Measurements from ENCODE around the gene GABPB2.

The GABPB2 gene

DNA sequence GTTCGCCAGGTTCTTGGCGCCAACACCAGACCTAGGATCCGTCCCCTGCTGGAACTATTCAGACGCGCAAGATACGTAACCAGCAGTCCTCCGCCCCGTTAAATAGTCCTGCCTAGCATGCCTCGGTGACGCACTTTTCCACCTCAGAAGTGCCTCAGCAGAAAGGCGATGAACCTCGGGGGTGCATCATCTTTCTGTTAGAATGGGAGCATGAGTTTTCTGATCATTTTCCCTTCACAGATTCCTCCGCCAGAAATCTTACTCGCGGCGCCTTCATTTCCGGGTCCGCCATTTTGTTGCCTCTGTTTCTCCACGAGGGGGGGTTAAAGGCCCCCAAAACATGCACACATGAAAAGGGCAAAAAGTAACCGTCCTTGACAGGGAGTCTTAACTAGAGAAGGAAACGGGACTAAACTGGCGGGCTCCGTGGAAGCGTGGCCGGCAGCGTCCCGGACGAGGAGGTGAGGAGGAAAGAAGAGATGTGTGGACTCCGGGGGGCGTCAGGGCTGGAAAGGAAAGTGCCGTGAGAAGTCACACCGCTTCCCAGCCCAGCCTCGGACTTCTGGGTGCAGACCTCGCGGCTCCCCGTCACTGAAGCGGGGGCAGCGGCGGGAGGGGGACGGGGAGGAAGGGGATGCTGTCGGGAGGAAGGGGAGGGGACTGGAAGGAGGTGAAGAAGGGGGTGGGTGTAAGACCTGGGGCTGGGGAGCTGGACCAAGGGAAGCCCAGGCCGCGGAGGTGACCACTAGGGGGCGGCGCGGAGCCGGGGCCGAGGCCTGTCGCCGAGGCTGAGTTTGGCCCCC is at the start of gene GABPB2 (continued):
- no peak for TF ChIP-seq ZNF16 (tag by site-specific recombination; IDR thresholded peaks at IDR 0.05; ENCODE audit: low read depth)
- peak; percentile 98 for TF ChIP-seq ZFP37 (tag by site-specific recombination; IDR thresholded peaks at IDR 0.05)
- TF ChIP-seq ZNF529 (tag by site-specific recombination; IDR thresholded peaks at IDR 0.05; ENCODE audit: insufficient replicate concordance): no peak
- peak; percentile 97 for TF ChIP-seq ZNF146 (tag by site-specific recombination; IDR thresholded peaks at IDR 0.05)
- no peak for TF ChIP-seq ZNF521 (tag by site-specific recombination; IDR thresholded peaks at IDR 0.05)
- TF ChIP-seq, protein P1, sequence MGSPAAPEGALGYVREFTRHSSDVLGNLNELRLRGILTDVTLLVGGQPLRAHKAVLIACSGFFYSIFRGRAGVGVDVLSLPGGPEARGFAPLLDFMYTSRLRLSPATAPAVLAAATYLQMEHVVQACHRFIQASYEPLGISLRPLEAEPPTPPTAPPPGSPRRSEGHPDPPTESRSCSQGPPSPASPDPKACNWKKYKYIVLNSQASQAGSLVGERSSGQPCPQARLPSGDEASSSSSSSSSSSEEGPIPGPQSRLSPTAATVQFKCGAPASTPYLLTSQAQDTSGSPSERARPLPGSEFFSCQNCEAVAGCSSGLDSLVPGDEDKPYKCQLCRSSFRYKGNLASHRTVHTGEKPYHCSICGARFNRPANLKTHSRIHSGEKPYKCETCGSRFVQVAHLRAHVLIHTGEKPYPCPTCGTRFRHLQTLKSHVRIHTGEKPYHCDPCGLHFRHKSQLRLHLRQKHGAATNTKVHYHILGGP (tag by site-specific recombination; IDR thresholded peaks at IDR 0.05): 0 out of 2 replicates have a peak, but pooled peaks have one; percentile 50
- TF ChIP-seq, protein P2, sequence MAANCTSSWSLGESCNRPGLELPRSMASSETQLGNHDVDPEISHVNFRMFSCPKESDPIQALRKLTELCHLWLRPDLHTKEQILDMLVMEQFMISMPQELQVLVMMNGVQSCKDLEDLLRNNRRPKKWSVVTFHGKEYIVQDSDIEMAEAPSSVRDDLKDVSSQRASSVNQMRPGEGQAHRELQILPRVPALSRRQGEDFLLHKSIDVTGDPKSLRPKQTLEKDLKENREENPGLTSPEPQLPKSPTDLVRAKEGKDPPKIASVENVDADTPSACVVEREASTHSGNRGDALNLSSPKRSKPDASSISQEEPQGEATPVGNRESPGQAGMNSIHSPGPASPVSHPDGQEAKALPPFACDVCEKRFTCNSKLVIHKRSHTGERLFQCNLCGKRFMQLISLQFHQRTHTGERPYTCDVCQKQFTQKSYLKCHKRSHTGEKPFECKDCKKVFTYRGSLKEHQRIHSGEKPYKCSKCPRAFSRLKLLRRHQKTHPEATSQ (tag by site-specific recombination; IDR thresholded peaks at IDR 0.05): peak; percentile 96
- TF ChIP-seq, protein P3, sequence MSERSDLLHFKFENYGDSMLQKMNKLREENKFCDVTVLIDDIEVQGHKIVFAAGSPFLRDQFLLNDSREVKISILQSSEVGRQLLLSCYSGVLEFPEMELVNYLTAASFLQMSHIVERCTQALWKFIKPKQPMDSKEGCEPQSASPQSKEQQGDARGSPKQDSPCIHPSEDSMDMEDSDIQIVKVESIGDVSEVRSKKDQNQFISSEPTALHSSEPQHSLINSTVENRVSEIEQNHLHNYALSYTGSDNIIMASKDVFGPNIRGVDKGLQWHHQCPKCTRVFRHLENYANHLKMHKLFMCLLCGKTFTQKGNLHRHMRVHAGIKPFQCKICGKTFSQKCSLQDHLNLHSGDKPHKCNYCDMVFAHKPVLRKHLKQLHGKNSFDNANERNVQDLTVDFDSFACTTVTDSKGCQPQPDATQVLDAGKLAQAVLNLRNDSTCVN (tag by site-specific recombination; optimal IDR thresholded peaks at IDR 0.05): peak; percentile 60
- peak; percentile 72 for TF ChIP-seq MYNN (tag by site-specific recombination; IDR thresholded peaks at IDR 0.05; ENCODE audit: borderline replicate concordance)
- no peak for TF ChIP-seq ZNF560 (tag by site-specific recombination; IDR thresholded peaks at IDR 0.05; ENCODE audit: borderline replicate concordance)
- TF ChIP-seq ZNF610 (tag by site-specific recombination; IDR thresholded peaks at IDR 0.05; ENCODE audit: borderline replicate concordance): peak; percentile 90; the same call in 1 of the 2 replicates
- peak; percentile 99 for TF ChIP-seq ZBTB17 (tag by site-specific recombination; IDR thresholded peaks at IDR 0.05)
- no peak for TF ChIP-seq ZNF48 (tag by site-specific recombination; IDR thresholded peaks at IDR 0.05)
- TF ChIP-seq ZNF571 (tag by site-specific recombination; IDR thresholded peaks at IDR 0.05): no peak
- TF ChIP-seq, protein P4, sequence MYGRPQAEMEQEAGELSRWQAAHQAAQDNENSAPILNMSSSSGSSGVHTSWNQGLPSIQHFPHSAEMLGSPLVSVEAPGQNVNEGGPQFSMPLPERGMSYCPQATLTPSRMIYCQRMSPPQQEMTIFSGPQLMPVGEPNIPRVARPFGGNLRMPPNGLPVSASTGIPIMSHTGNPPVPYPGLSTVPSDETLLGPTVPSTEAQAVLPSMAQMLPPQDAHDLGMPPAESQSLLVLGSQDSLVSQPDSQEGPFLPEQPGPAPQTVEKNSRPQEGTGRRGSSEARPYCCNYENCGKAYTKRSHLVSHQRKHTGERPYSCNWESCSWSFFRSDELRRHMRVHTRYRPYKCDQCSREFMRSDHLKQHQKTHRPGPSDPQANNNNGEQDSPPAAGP (tag by site-specific recombination; IDR thresholded peaks at IDR 0.05): peak; percentile 97
- no peak for TF ChIP-seq ZNF133 (tag by site-specific recombination; IDR thresholded peaks at IDR 0.05)
- TF ChIP-seq ZNF350 (tag by site-specific recombination; IDR thresholded peaks at IDR 0.05): no peak
- peak; percentile 98 for TF ChIP-seq ZNF341 (tag by site-specific recombination; IDR thresholded peaks at IDR 0.05; ENCODE audit: low read depth)
- TF ChIP-seq ZNF707 (tag by site-specific recombination; IDR thresholded peaks at IDR 0.05): no peak
- TF ChIP-seq, protein P5, sequence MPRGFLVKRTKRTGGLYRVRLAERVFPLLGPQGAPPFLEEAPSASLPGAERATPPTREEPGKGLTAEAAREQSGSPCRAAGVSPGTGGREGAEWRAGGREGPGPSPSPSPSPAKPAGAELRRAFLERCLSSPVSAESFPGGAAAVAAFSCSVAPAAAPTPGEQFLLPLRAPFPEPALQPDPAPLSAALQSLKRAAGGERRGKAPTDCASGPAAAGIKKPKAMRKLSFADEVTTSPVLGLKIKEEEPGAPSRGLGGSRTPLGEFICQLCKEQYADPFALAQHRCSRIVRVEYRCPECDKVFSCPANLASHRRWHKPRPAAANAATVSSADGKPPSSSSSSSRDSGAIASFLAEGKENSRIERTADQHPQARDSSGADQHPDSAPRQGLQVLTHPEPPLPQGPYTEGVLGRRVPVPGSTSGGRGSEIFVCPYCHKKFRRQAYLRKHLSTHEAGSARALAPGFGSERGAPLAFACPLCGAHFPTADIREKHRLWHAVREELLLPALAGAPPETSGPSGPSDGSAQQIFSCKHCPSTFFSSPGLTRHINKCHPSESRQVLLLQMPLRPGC (tag by site-specific recombination; IDR thresholded peaks at IDR 0.05): peak; percentile 96
- peak; percentile 94 for TF ChIP-seq ZBTB20 (tag by site-specific recombination; IDR thresholded peaks at IDR 0.05)
- peak; percentile 99 for TF ChIP-seq ZNF391 (tag by site-specific recombination; IDR thresholded peaks at IDR 0.05; ENCODE audit: borderline replicate concordance, low read depth)
- no peak for TF ChIP-seq ZNF174 (tag by site-specific recombination; IDR thresholded peaks at IDR 0.05)
- TF ChIP-seq REPIN1 (tag by site-specific recombination; IDR thresholded peaks at IDR 0.05; ENCODE audit: low read depth): peak; percentile 96; the same call in 1 of the 2 replicates
- TF ChIP-seq, protein P6, sequence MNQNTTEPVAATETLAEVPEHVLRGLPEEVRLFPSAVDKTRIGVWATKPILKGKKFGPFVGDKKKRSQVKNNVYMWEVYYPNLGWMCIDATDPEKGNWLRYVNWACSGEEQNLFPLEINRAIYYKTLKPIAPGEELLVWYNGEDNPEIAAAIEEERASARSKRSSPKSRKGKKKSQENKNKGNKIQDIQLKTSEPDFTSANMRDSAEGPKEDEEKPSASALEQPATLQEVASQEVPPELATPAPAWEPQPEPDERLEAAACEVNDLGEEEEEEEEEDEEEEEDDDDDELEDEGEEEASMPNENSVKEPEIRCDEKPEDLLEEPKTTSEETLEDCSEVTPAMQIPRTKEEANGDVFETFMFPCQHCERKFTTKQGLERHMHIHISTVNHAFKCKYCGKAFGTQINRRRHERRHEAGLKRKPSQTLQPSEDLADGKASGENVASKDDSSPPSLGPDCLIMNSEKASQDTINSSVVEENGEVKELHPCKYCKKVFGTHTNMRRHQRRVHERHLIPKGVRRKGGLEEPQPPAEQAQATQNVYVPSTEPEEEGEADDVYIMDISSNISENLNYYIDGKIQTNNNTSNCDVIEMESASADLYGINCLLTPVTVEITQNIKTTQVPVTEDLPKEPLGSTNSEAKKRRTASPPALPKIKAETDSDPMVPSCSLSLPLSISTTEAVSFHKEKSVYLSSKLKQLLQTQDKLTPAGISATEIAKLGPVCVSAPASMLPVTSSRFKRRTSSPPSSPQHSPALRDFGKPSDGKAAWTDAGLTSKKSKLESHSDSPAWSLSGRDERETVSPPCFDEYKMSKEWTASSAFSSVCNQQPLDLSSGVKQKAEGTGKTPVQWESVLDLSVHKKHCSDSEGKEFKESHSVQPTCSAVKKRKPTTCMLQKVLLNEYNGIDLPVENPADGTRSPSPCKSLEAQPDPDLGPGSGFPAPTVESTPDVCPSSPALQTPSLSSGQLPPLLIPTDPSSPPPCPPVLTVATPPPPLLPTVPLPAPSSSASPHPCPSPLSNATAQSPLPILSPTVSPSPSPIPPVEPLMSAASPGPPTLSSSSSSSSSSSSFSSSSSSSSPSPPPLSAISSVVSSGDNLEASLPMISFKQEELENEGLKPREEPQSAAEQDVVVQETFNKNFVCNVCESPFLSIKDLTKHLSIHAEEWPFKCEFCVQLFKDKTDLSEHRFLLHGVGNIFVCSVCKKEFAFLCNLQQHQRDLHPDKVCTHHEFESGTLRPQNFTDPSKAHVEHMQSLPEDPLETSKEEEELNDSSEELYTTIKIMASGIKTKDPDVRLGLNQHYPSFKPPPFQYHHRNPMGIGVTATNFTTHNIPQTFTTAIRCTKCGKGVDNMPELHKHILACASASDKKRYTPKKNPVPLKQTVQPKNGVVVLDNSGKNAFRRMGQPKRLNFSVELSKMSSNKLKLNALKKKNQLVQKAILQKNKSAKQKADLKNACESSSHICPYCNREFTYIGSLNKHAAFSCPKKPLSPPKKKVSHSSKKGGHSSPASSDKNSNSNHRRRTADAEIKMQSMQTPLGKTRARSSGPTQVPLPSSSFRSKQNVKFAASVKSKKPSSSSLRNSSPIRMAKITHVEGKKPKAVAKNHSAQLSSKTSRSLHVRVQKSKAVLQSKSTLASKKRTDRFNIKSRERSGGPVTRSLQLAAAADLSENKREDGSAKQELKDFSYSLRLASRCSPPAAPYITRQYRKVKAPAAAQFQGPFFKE (tag by site-specific recombination; IDR thresholded peaks at IDR 0.05; ENCODE audit: borderline replicate concordance): no peak

Data from HEK293 (cell line).